Gastrocnemius medialis (tissue), 4 donors: ENCODE data around the gene LIX1. TPM values are rescaled to one million over a fixed set of nuclear protein-coding genes. Genes with fewer than 3 reads are reported as not detected.

Source experiments
- ATAC-seq, 2 donors: fragments of 150-250 bp; one replicate each; pipeline ENCODE4 v1.9.1; 2016
- DNase-seq, 2 donors: peaks; one replicate each; pipeline ENCODE4 v3.0.0-alpha.2; 2019
- H3K27ac ChIP-seq, 4 donors: fragments of 200-600 bp; sonication (generic); 1 replicate in 1 of 4; 2 replicates in 3 of 4; pipeline ENCODE4 v1.5.1; 2016 to 2018; ENCODE audit warnings: mild to moderate bottlenecking in 2 of 4, moderate library complexity in 1 of 4
- H3K27me3 ChIP-seq, 3 donors: fragments of 200-600 bp; sonication (generic) in 2 of 3; 1 replicate in 1 of 3; 2 replicates in 2 of 3; pipeline versions ENCODE4 v1.5.1 to v1.6.0; 2016 to 2019; ENCODE audit warnings: mild to moderate bottlenecking in 1 of 3, moderate library complexity in 1 of 3
- H3K36me3 ChIP-seq, 2 donors: fragments of 200-600 bp; sonication (generic) in 1 of 2; one replicate each; pipeline ENCODE4 v1.5.1; 2017 to 2018
- H3K4me1 ChIP-seq, 2 donors: fragments of 200-600 bp; sonication (generic) in 1 of 2; one replicate each; pipeline ENCODE4 v1.5.1; 2016 to 2017; ENCODE audit warnings: mild to moderate bottlenecking in 2 of 2
- H3K4me3 ChIP-seq, 4 donors: fragments of 200-600 bp; sonication (generic) in 3 of 4; 1 replicate in 1 of 4; 2 replicates in 3 of 4; pipeline ENCODE4 v1.5.1; 2016 to 2019; ENCODE audit warnings: mild to moderate bottlenecking in 2 of 4
- H3K9me3 ChIP-seq, 3 donors: fragments of 200-600 bp; sonication (generic) in 2 of 3; 1 replicate in 1 of 3; 2 replicates in 2 of 3; pipeline ENCODE4 v1.5.1; 2016 to 2019
- POLR2A ChIP-seq, 2 donors: fragments of 450-650 bp; IDR thresholded peaks; one replicate each; pipeline ENCODE4 v1.6.1; 2017; ENCODE audit warnings: antibody characterized with exemption in 2 of 2, mild to moderate bottlenecking in 2 of 2, moderate library complexity in 2 of 2
- in situ Hi-C, 4 donors: fragments of 200-750 bp; cut with MboI; loops; one replicate each; pipeline versions ENCODE4 v1.15.0 to v1.8.0; 2017; ENCODE audit warnings: low sequenced_read_pairs in 4 of 4
- intact Hi-C: fragments of 100-400 bp; cut with DNase I; formaldehyde crosslinking; loops from one replicate; pipeline ENCODE4 v1.15.1; 2023; ENCODE audit warnings: low total_unique reads
- total RNA-seq, 4 donors: library from RNA; depleted of rRNA; stranded (reverse); fragments of >200 nt; gene quantifications; one replicate each; pipeline versions ENCODE4 v1.1.0 to v1.2.3, GENCODE V29; 2016
- TF ChIP-seq, protein P1 (sequence below), 5 experiments: fragments of 450-650 bp in 3 of 5; fragments of 200-600 bp in 2 of 5; sonication (generic) in 2 of 5; IDR thresholded peaks in 4 of 5; conservative IDR thresholded peaks in 1 of 5; 1 replicate in 4 of 5; 2 replicates in 1 of 5; pipeline ENCODE4 v1.5.1; 2016 to 2019; ENCODE audit warnings: antibody characterized with exemption in 5 of 5, mild to moderate bottlenecking in 3 of 5, moderate library complexity in 3 of 5

LIX1 gene
- total RNA-seq, 4 donors from 2014 or later, result not detected

- TF ChIP-seq, protein P1, sequence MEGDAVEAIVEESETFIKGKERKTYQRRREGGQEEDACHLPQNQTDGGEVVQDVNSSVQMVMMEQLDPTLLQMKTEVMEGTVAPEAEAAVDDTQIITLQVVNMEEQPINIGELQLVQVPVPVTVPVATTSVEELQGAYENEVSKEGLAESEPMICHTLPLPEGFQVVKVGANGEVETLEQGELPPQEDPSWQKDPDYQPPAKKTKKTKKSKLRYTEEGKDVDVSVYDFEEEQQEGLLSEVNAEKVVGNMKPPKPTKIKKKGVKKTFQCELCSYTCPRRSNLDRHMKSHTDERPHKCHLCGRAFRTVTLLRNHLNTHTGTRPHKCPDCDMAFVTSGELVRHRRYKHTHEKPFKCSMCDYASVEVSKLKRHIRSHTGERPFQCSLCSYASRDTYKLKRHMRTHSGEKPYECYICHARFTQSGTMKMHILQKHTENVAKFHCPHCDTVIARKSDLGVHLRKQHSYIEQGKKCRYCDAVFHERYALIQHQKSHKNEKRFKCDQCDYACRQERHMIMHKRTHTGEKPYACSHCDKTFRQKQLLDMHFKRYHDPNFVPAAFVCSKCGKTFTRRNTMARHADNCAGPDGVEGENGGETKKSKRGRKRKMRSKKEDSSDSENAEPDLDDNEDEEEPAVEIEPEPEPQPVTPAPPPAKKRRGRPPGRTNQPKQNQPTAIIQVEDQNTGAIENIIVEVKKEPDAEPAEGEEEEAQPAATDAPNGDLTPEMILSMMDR (IDR thresholded peaks at IDR 0.05 in 4 of 5, conservative IDR thresholded peaks at IDR 0.05 in 1 of 5), result no peak
- TF ChIP-seq POLR2A (IDR thresholded peaks at IDR 0.05), result no peak
- in situ Hi-C loops, result no loop called here
- Histone ChIP-seq H3K27me3 (no peaks in the 10 kb centered on the region), H3K27ac (no peak overlapping the region), H3K4me3 (no peak overlapping the region), H3K36me3 (no peaks in the 10 kb centered on the region), H3K9me3 (no peaks in the 10 kb centered on the region), H3K4me1 (no peaks in the 10 kb centered on the region)
- ATAC-seq (no peak), DNase-seq (no peak)
- intact Hi-C loops, result no loop called here
Measured at GRCh38 chr5:97106216-97106581, 36.2 kb downstream of the LIX1 start.

GRCh38 chr5:97105501-97106215 lies 36.8 kb downstream of the LIX1 start:
- H3K9me3 ChIP-seq, result no peaks in the 10 kb centered on the region
- intact Hi-C loops (no loop called here), in situ Hi-C loops (no loop called here)
- ATAC-seq (no peak), DNase-seq (no peak)
- H3K27ac ChIP-seq, result no peak overlapping the region
- no peaks in the 10 kb centered on the region for H3K27me3 ChIP-seq
- H3K36me3 ChIP-seq, result no peaks in the 10 kb centered on the region
- no peak overlapping the region for H3K4me3 ChIP-seq
- H3K4me1 ChIP-seq, result no peaks in the 10 kb centered on the region
- no peak for TF ChIP-seq POLR2A (IDR thresholded peaks at IDR 0.05)
- TF ChIP-seq, protein P1 (IDR thresholded peaks at IDR 0.05 in 4 of 5, conservative IDR thresholded peaks at IDR 0.05 in 1 of 5), result no peak

DNA sequence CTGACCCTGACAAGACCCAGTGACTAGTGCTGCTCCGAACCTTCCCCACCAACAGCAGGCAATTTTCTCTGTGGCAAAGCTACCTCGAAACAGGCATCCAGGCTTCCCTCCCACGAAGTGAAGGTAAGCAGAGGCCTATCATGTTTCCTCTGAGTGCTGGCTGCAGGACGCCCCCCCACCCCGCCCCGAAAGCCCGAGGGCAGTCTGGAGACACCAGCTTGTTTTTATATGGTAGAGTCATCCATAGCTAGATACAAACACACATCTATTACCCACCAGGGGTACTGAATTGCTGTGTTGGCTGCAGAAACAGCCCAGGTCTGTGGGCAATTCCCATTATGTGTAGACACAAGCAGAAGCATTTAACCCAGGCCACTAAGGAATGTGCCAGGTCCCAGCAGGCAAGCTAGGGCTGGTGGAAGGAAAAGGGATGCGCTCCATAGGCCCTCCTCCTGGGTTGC lies 40.4 kb downstream of the LIX1 start:
- Histone ChIP-seq H3K27ac (no peak overlapping the region), H3K4me3 (no peak overlapping the region), H3K27me3 (no peaks in the 10 kb centered on the region), H3K36me3 (no peaks in the 10 kb centered on the region), H3K9me3 (no peaks in the 10 kb centered on the region), H3K4me1 (no peaks in the 10 kb centered on the region)
- TF ChIP-seq, protein P1 (IDR thresholded peaks at IDR 0.05 in 4 of 5, conservative IDR thresholded peaks at IDR 0.05 in 1 of 5), result no peak
- TF ChIP-seq POLR2A (IDR thresholded peaks at IDR 0.05), result no peak
- intact Hi-C loops (no loop called here), in situ Hi-C loops (no loop called here)
- DNase-seq (no peak), ATAC-seq (no peak)

DNA sequence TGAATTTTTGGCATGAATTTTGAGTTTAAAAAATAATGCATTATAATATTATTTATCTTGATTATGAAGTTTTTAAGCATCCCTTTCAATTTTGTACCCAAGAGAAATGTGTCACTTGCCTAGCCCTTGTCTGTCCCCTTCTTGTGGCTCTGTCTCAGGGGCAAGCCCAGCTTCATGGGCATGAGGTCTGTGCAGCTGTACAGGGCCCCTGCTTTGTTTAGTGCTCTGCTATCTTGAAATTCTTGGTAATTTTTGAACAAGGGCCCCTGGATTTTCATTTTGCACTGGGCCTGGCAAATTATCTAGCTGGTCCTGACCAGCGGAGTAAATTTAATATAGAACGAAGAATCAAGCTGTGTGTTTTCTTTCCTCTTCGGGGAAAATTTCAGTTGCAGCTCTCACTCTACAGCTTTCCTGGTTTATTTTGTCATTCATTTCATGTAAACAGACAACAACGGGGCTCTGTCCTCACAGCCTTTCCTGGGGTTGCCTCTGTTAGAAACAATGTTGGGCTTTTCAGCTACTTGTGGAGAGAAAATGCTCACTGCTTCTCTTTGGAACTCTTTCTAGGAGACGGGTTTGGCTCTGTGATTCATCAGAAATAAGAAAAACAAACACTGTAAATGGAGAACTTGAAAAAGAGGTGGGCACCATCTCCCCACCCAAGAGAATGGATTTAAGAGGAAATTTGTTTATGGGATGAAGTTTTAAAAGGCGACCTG lies 41.1 kb downstream of the LIX1 start:
- Histone ChIP-seq H3K36me3 (no peaks in the 10 kb centered on the region), H3K27me3 (no peaks in the 10 kb centered on the region), H3K27ac (no peak overlapping the region), H3K4me3 (no peak overlapping the region), H3K4me1 (no peaks in the 10 kb centered on the region), H3K9me3 (no peaks in the 10 kb centered on the region)
- ATAC-seq (no peak), DNase-seq (no peak)
- TF ChIP-seq, protein P1 (IDR thresholded peaks at IDR 0.05 in 4 of 5, conservative IDR thresholded peaks at IDR 0.05 in 1 of 5), result no peak
- intact Hi-C loops (no loop called here), in situ Hi-C loops (no loop called here)
